Liver (tissue), 9 donors: ENCODE results near the gene PIK3CA. TPM values are rescaled to one million over a fixed set of nuclear protein-coding genes. Genes with fewer than 3 reads are reported as not detected.

Experiments used
- DNase-seq: peaks from one replicate; pipeline ENCODE4 v3.0.0-alpha.2; 2017; ENCODE audit warnings: low spot score
- H3K27ac ChIP-seq, 2 donors: one replicate each; pipeline ENCODE4 v1.7.0; 2013; ENCODE audit warnings: inconsistent platforms in 2 of 2, low read length in 2 of 2, control low read depth in 1 of 2, low read depth in 1 of 2, mild to moderate bottlenecking in 1 of 2
- H3K27me3 ChIP-seq, 4 donors: one replicate each; pipeline versions ENCODE4 v1.6.1 to v1.7.0; 2013; ENCODE audit warnings: low read length in 3 of 4, inconsistent platforms in 1 of 4, mild to moderate bottlenecking in 1 of 4, moderate library complexity in 1 of 4; ENCODE audit not compliant: control insufficient read depth in 4 of 4, insufficient read depth in 4 of 4
- H3K36me3 ChIP-seq, 4 donors: one replicate each; pipeline versions ENCODE4 v1.6.1 to v1.7.0; 2013; ENCODE audit warnings: low read length in 3 of 4, mild to moderate bottlenecking in 3 of 4, low read depth in 1 of 4, moderate library complexity in 1 of 4; ENCODE audit not compliant: control insufficient read depth in 4 of 4, insufficient read depth in 3 of 4
- H3K4me1 ChIP-seq, 4 donors: one replicate each; pipeline versions ENCODE4 v1.6.1 to v1.7.0; 2013; ENCODE audit warnings: low read length in 3 of 4, mild to moderate bottlenecking in 3 of 4, moderate library complexity in 1 of 4; ENCODE audit not compliant: control insufficient read depth in 4 of 4, insufficient read depth in 4 of 4
- H3K4me3 ChIP-seq, 3 donors: one replicate each; pipeline versions ENCODE4 v1.6.1 to v1.7.0; 2013; ENCODE audit warnings: low read length in 3 of 3, control low read depth in 1 of 3, low read depth in 1 of 3, mild to moderate bottlenecking in 1 of 3
- H3K9ac ChIP-seq, 2 donors: one replicate each; pipeline ENCODE4 v1.7.0; 2013; ENCODE audit warnings: low read length in 2 of 2, mild to moderate bottlenecking in 2 of 2, moderate library complexity in 2 of 2, control low read depth in 1 of 2, low read depth in 1 of 2
- H3K9me3 ChIP-seq, 4 donors: one replicate each; pipeline versions ENCODE4 v1.6.1 to v1.7.0; 2013; ENCODE audit warnings: low read length in 3 of 4; ENCODE audit not compliant: control insufficient read depth in 4 of 4
- EGR1 ChIP-seq, 2 donors: IDR thresholded peaks; 2 replicates each; pipeline ENCODE4 v1.6.1; 2016 to 2018; ENCODE audit warnings: antibody characterized with exemption in 2 of 2, low read depth in 2 of 2
- FOXA1 ChIP-seq: IDR thresholded peaks from 2 replicates; pipeline ENCODE4 v1.6.1; 2016; ENCODE audit warnings: antibody characterized with exemption
- FOXA2 ChIP-seq: IDR thresholded peaks from 2 replicates; pipeline ENCODE4 v1.6.1; 2016; ENCODE audit warnings: antibody characterized with exemption
- GABPA ChIP-seq, 2 donors: IDR thresholded peaks in 1 of 2; conservative IDR thresholded peaks in 1 of 2; 2 replicates each; pipeline ENCODE4 v1.6.1; 2016; ENCODE audit warnings: antibody characterized with exemption in 2 of 2, mild to moderate bottlenecking in 1 of 2, moderate library complexity in 1 of 2
- HNF4A ChIP-seq, 2 donors: conservative IDR thresholded peaks; 2 replicates each; pipeline ENCODE4 v1.6.1; 2016; ENCODE audit warnings: antibody characterized with exemption in 2 of 2, mild to moderate bottlenecking in 2 of 2
- HNF4G ChIP-seq: IDR thresholded peaks from 2 replicates; pipeline ENCODE4 v1.6.1; 2016; ENCODE audit warnings: antibody characterized with exemption
- JUND ChIP-seq, 2 donors: IDR thresholded peaks; 2 replicates each; pipeline ENCODE4 v1.6.1; 2016; ENCODE audit warnings: antibody characterized with exemption in 2 of 2
- MAX ChIP-seq: IDR thresholded peaks from 2 replicates; pipeline ENCODE4 v1.6.1; 2016; ENCODE audit warnings: antibody characterized with exemption
- NR2F2 ChIP-seq: IDR thresholded peaks from 2 replicates; pipeline ENCODE4 v1.6.1; 2016; ENCODE audit warnings: antibody characterized with exemption
- RAD21 ChIP-seq, 2 donors: IDR thresholded peaks; 2 replicates each; pipeline ENCODE4 v1.6.1; 2016; ENCODE audit warnings: antibody characterized with exemption in 2 of 2, mild to moderate bottlenecking in 2 of 2
- REST ChIP-seq: IDR thresholded peaks from 2 replicates; pipeline ENCODE4 v1.6.1; 2016; ENCODE audit warnings: antibody characterized with exemption, mild to moderate bottlenecking
- SP1 ChIP-seq: IDR thresholded peaks from 2 replicates; pipeline ENCODE4 v1.6.1; 2018; ENCODE audit warnings: antibody characterized with exemption, mild to moderate bottlenecking
- TAF1 ChIP-seq: conservative IDR thresholded peaks from 2 replicates; pipeline ENCODE4 v1.6.1; 2016; ENCODE audit warnings: antibody characterized with exemption, mild to moderate bottlenecking
- YY1 ChIP-seq: IDR thresholded peaks from 2 replicates; pipeline ENCODE4 v1.6.1; 2016; ENCODE audit warnings: antibody characterized with exemption, mild to moderate bottlenecking
- WGBS: extraction: QIAGEN DNeasy Blood & Tissue Kit; methylation state at CpG from one replicate; pipeline ENCODE4 v1.1.7; 2013; 5-methylcytosine and 5-hydroxymethylcytosine counted together
- polyA plus RNA-seq, 2 donors: library from polyadenylated mRNA; stranded (reverse) in 1 of 2; unstranded in 1 of 2; fragments of 200-250 nt in 1 of 2; fragments of >200 nt in 1 of 2; fragmentation: Nextera tagmentation in 1 of 2; extraction: Ambion mirVana in 1 of 2; gene quantifications; one replicate each; pipeline versions ENCODE4 v1.2.1 to v1.2.3, GENCODE V29; 2013 to 2015
- total RNA-seq, 2 donors: library from RNA; depleted of rRNA; stranded (reverse); fragments of >200 nt; gene quantifications; one replicate each; pipeline ENCODE4 v1.2.3, GENCODE V29; 2014
- TF ChIP-seq, protein P1 (sequence below): IDR thresholded peaks from 2 replicates; pipeline ENCODE4 v1.6.1; 2016; ENCODE audit warnings: antibody characterized with exemption
- donor health status: healthy.
- donor health status: healthy.
- donor health status: healthy.
- donor health status: healthy.
- donor health status: healthy.

Gene PIK3CA
- total and polyA plus RNA-seq, 4 donors: 3.6 to 14.6 (median 7.2) TPM

DNA sequence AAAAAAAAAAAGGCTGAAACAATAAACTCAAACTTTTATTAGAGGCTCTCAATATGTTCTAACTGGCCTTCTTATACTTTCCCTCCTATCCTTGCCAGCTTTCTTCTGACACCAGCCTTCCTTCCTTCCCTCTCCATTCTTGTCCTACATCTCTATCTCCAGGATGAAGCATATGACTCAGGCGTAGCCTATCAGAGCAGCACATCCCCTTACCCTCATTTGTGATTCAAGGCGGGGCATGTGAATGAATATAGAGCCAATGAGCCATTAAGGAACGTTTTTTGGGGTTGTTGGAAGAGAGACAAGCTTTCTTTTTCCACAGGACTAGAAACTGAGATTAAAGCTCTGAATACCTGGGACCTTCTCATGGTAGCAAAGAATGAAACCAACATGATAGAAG lies 127.8 kb downstream of the PIK3CA start:
- no peaks in the 10 kb centered on the region for H3K36me3 ChIP-seq
- no peaks in the 10 kb centered on the region for H3K27me3 ChIP-seq
- TF ChIP-seq TAF1 (no peak), GABPA (IDR thresholded peaks at IDR 0.05 in 1 of 2, conservative IDR thresholded peaks at IDR 0.05 in 1 of 2) (no peak), SP1 (no peak), RAD21 (IDR thresholded peaks at IDR 0.05) (no peak), FOXA2 (no peak), NR2F2 (no peak), HNF4A (conservative IDR thresholded peaks at IDR 0.05) (no peak), FOXA1 (no peak), JUND (IDR thresholded peaks at IDR 0.05) (no peak), MAX (no peak)
- no peak overlapping the region for H3K27ac ChIP-seq
- no peak for DNase-seq
- no peak overlapping the region for H3K4me3 ChIP-seq
- H3K9ac ChIP-seq: no peak overlapping the region
- H3K4me1 ChIP-seq: no peaks in the 10 kb centered on the region
- WGBS: 67% methylated on average over 3 of the region's 3 CpGs
- no peaks in the 10 kb centered on the region for H3K9me3 ChIP-seq

GRCh38 chr3:179276743-179277142 lies 128.6 kb downstream of the PIK3CA start:
- TF ChIP-seq REST: no peak
- TF ChIP-seq EGR1 (IDR thresholded peaks at IDR 0.05; ENCODE audit: low read depth in 2 of 2): no peak
- no peak for TF ChIP-seq RAD21 (IDR thresholded peaks at IDR 0.05)
- TF ChIP-seq SP1: no peak
- no peak for TF ChIP-seq JUND (IDR thresholded peaks at IDR 0.05)
- TF ChIP-seq TAF1: no peak
- TF ChIP-seq, protein P1, sequence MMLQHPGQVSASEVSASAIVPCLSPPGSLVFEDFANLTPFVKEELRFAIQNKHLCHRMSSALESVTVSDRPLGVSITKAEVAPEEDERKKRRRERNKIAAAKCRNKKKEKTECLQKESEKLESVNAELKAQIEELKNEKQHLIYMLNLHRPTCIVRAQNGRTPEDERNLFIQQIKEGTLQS: no peak
- TF ChIP-seq HNF4A (conservative IDR thresholded peaks at IDR 0.05): no peak
- TF ChIP-seq FOXA1: no peak
- TF ChIP-seq GABPA (IDR thresholded peaks at IDR 0.05 in 1 of 2, conservative IDR thresholded peaks at IDR 0.05 in 1 of 2): no peak
- no peak for TF ChIP-seq YY1
- no peak for TF ChIP-seq HNF4G
- 85% methylated on average over 3 of the region's 3 CpGs for WGBS
- Histone ChIP-seq H3K9me3 (no peaks in the 10 kb centered on the region), H3K4me1 (no peaks in the 10 kb centered on the region), H3K27ac (no peak overlapping the region), H3K27me3 (no peaks in the 10 kb centered on the region), H3K36me3 (no peaks in the 10 kb centered on the region), H3K4me3 (no peak overlapping the region), H3K9ac (no peak overlapping the region)
- no peak for DNase-seq

GRCh38 chr3:179278151-179278550 lies 130.0 kb downstream of the PIK3CA start:
- no peak overlapping the region for H3K9ac ChIP-seq
- 97% methylated on average over 1 of the region's 1 CpG for WGBS
- H3K9me3 ChIP-seq: no peaks in the 10 kb centered on the region
- H3K4me3 ChIP-seq: no peak overlapping the region
- TF ChIP-seq JUND (IDR thresholded peaks at IDR 0.05): no peak
- no peak for TF ChIP-seq GABPA (IDR thresholded peaks at IDR 0.05 in 1 of 2, conservative IDR thresholded peaks at IDR 0.05 in 1 of 2)
- no peak for TF ChIP-seq HNF4G
- no peak for TF ChIP-seq HNF4A (conservative IDR thresholded peaks at IDR 0.05)
- no peak for TF ChIP-seq FOXA1
- H3K36me3 ChIP-seq: no peaks in the 10 kb centered on the region
- no peaks in the 10 kb centered on the region for H3K4me1 ChIP-seq
- no peaks in the 10 kb centered on the region for H3K27me3 ChIP-seq
- no peak overlapping the region for H3K27ac ChIP-seq
- no peak for DNase-seq
